GM12891 (cell line): ENCODE measurements around the gene NPEPPS.

Experiments
- DNase-seq: peaks from one replicate; pipeline ENCODE4 v3.0.0; 2011; ENCODE audit warnings: low spot score; ENCODE audit not compliant: insufficient read length
- FAIRE-seq: peaks from 2 replicates; lab custom pipeline; 2011; peaks lifted over from hg19 to GRCh38; lab: Jason Lieb, UNC
- PAX5 ChIP-seq: IDR thresholded peaks from 2 replicates; pipeline ENCODE4 v1.6.1; 2011; ENCODE audit warnings: low read length, moderate library complexity, mild to moderate bottlenecking; ENCODE audit not compliant: insufficient read depth, severe bottlenecking
- POLR2A ChIP-seq: IDR thresholded peaks from 2 replicates; pipeline ENCODE4 v1.6.1; 2011; ENCODE audit warnings: low read depth, low read length, control low read depth
- POLR2AphosphoS5 ChIP-seq: IDR thresholded peaks from 2 replicates; pipeline ENCODE4 v1.6.1; 2011; ENCODE audit warnings: low read depth, low read length, control low read depth
- POU2F2 ChIP-seq: IDR thresholded peaks from 2 replicates; pipeline ENCODE4 v1.6.1; 2011; ENCODE audit warnings: low read depth, mild to moderate bottlenecking, control low read depth, low read length, moderate library complexity
- SPI1 ChIP-seq: IDR thresholded peaks from 2 replicates; pipeline ENCODE4 v1.6.1; 2011; ENCODE audit warnings: low read depth, low read length, control low read depth
- TAF1 ChIP-seq: IDR thresholded peaks from 2 replicates; pipeline ENCODE4 v1.6.1; 2011; ENCODE audit warnings: low read depth, low read length, control low read depth

The NPEPPS gene

GRCh38 chr17:47628014-47628566 is 97.2 kb downstream of the NPEPPS start:
- TF ChIP-seq POLR2AphosphoS5 (no peak), POLR2A (no peak), SPI1 (no peak), PAX5 (no peak), TAF1 (no peak), POU2F2 (no peak)
- DNase-seq (no peak), FAIRE-seq (no peak)

- no peak for DNase-seq
- TF ChIP-seq POU2F2, result no peak
- no peak for TF ChIP-seq SPI1
- TF ChIP-seq PAX5, result no peak
- no peak for TF ChIP-seq POLR2AphosphoS5
- TF ChIP-seq TAF1, result no peak
- no peak for TF ChIP-seq POLR2A
- FAIRE-seq, result no peak
Measured at GRCh38 chr17:47629826-47630225, 98.9 kb downstream of the NPEPPS start.

GRCh38 chr17:47630614-47631013 is 99.7 kb downstream of the NPEPPS start:
- DNase-seq, result no peak
- FAIRE-seq, result no peak

GRCh38 chr17:47632991-47633390 is 102.1 kb downstream of the NPEPPS start:
- TF ChIP-seq POLR2AphosphoS5 (no peak), POLR2A (no peak), POU2F2 (no peak), TAF1 (no peak), PAX5 (no peak)
- no peak for FAIRE-seq
- no peak for DNase-seq

More at GRCh38 chr17:47630614-47631013, 99.7 kb downstream of the NPEPPS start:
- TF ChIP-seq SPI1 (no peak), POU2F2 (no peak), POLR2A (no peak), POLR2AphosphoS5 (no peak), PAX5 (no peak), TAF1 (no peak)

- DNase-seq, result no peak
- no peak for FAIRE-seq
- TF ChIP-seq TAF1 (no peak), PAX5 (no peak), POLR2AphosphoS5 (no peak), SPI1 (no peak), POU2F2 (no peak), POLR2A (no peak)
Measured at GRCh38 chr17:47633996-47634395, 103.1 kb downstream of the NPEPPS start.

- DNase-seq (no peak), FAIRE-seq (no peak)
- no peak for TF ChIP-seq TAF1
- TF ChIP-seq POLR2A, result no peak
Measured at GRCh38 chr17:47634870-47635269, 104.0 kb downstream of the NPEPPS start.

- DNase-seq, result no peak
- FAIRE-seq, result no peak
- TF ChIP-seq SPI1 (no peak), POU2F2 (no peak), PAX5 (no peak), TAF1 (no peak), POLR2A (no peak), POLR2AphosphoS5 (no peak)
Measured at GRCh38 chr17:47635734-47636133, 104.8 kb downstream of the NPEPPS start.

- FAIRE-seq, result no peak
- TF ChIP-seq POU2F2 (no peak), POLR2A (no peak), SPI1 (no peak), TAF1 (no peak)
- no peak for DNase-seq
Measured at GRCh38 chr17:47636273-47637030, 105.5 kb downstream of the NPEPPS start.

- no peak for DNase-seq
- FAIRE-seq, result no peak
- TF ChIP-seq POU2F2 (no peak), TAF1 (no peak), PAX5 (no peak), POLR2A (no peak), SPI1 (no peak), POLR2AphosphoS5 (no peak)
Measured at GRCh38 chr17:47638903-47639302, 108.0 kb downstream of the NPEPPS start.
